Gastroesophageal sphincter (tissue), 4 donors: ENCODE results near the gene CDC42EP5. TPM values are rescaled to one million over a fixed set of nuclear protein-coding genes. Genes with fewer than 3 reads are reported as not detected.

Experiments
- ATAC-seq: fragments of 150-250 bp; one replicate; pipeline ENCODE4 v1.9.1; 2016; ENCODE audit warnings: mild to moderate bottlenecking, moderate library complexity
- H3K27ac ChIP-seq, 4 donors: fragments of 200-600 bp; sonication (generic) in 3 of 4; 1 replicate in 3 of 4; 2 replicates in 1 of 4; pipeline ENCODE4 v1.5.1; 2016 to 2019
- H3K27me3 ChIP-seq: fragments of 200-600 bp; sonication (generic); one replicate; pipeline ENCODE4 v1.5.1; 2019
- H3K36me3 ChIP-seq, 2 donors: fragments of 200-600 bp; sonication (generic); one replicate each; pipeline ENCODE4 v1.5.1; 2019; ENCODE audit warnings: control low read depth in 1 of 2
- H3K4me1 ChIP-seq, 3 donors: fragments of 200-600 bp; sonication (generic); 1 replicate in 2 of 3; 2 replicates in 1 of 3; pipeline ENCODE4 v1.5.1; 2016 to 2019; ENCODE audit warnings: control low read depth in 2 of 3
- H3K4me3 ChIP-seq, 2 donors: fragments of 200-600 bp; sonication (generic); one replicate each; pipeline ENCODE4 v1.5.1; 2019; ENCODE audit warnings: mild to moderate bottlenecking in 1 of 2, moderate library complexity in 1 of 2
- H3K9me3 ChIP-seq, 3 donors: fragments of 200-600 bp; sonication (generic); one replicate each; pipeline ENCODE4 v1.5.1; 2017 to 2019; ENCODE audit warnings: control low read depth in 2 of 3
- CTCF ChIP-seq, 4 experiments: fragments of 200-600 bp in 2 of 4; fragments of 450-650 bp in 2 of 4; sonication (generic) in 1 of 4; IDR thresholded peaks; one replicate each; pipeline ENCODE4 v1.5.1; 2017 to 2019; ENCODE audit warnings: antibody characterized with exemption in 4 of 4, mild to moderate bottlenecking in 2 of 4, moderate library complexity in 2 of 4
- EP300 ChIP-seq: sonication (generic); formaldehyde crosslinking; IDR thresholded peaks from one replicate; pipeline ENCODE4 v1.6.1; 2017; ENCODE audit warnings: antibody characterized with exemption, mild to moderate bottlenecking
- POLR2A ChIP-seq, 2 donors: fragments of 450-650 bp; IDR thresholded peaks; one replicate each; pipeline ENCODE4 v1.6.1; 2017; ENCODE audit warnings: antibody characterized with exemption in 2 of 2, mild to moderate bottlenecking in 2 of 2, moderate library complexity in 1 of 2
- POLR2AphosphoS5 ChIP-seq: sonication (generic); formaldehyde crosslinking; IDR thresholded peaks from one replicate; pipeline ENCODE4 v1.6.1; 2017; ENCODE audit warnings: antibody characterized with exemption
- WGBS, 2 donors: methylation state at CpG; one replicate each; pipeline ENCODE4 v1.1.5; 2018; ENCODE audit warnings: low coverage in 1 of 2; 5-methylcytosine and 5-hydroxymethylcytosine counted together
- small RNA-seq, 4 donors: library from RNA; depleted of rRNA; stranded (forward); fragments of <200 nt; gene quantifications; one replicate each; pipeline ENCODE3, GENCODE V24; 2016
- total RNA-seq, 4 donors: library from RNA; depleted of rRNA; stranded (reverse); fragments of >200 nt; gene quantifications; one replicate each; pipeline ENCODE4 v1.1.0, GENCODE V29; 2016

Gene CDC42EP5
- total RNA-seq, 4 donors from 2014 or later = 4.2 to 24.1 (median 12.8) TPM

GRCh38 chr19:54416695-54417491, 56.2 kb downstream of the CDC42EP5 start:
- no peak for TF ChIP-seq EP300
- no peak for TF ChIP-seq POLR2AphosphoS5
- no peak for TF ChIP-seq POLR2A (IDR thresholded peaks at IDR 0.05)
- no peak for TF ChIP-seq CTCF (IDR thresholded peaks at IDR 0.05)
- Histone ChIP-seq H3K4me1 (peaks cover 0 to 34% (median 0%) of the 10 kb centered on the region in 3 donors), H3K9me3 (no peaks in the 10 kb centered on the region), H3K36me3 (no peaks in the 10 kb centered on the region), H3K27ac (peak overlapping the region in 2 of 4 donors; percentile 35 to 67), H3K4me3 (peak overlapping the region in 1 of 2 donors; percentile 49), H3K27me3 (peaks cover 95% of the 10 kb centered on the region)
- no peak for ATAC-seq
- WGBS, 2 donors = 76 to 79% methylated on average over 6 to 9 of the region's 44 CpGs

- H3K9me3 ChIP-seq = no peaks in the 10 kb centered on the region
- TF ChIP-seq POLR2A (IDR thresholded peaks at IDR 0.05) (no peak), EP300 (no peak), POLR2AphosphoS5 (no peak), CTCF (IDR thresholded peaks at IDR 0.05) (no peak)
- no peak for ATAC-seq
- H3K4me1 ChIP-seq = peaks cover 0 to 32% (median 0%) of the 10 kb centered on the region in 3 donors
- WGBS, 2 donors = 0 to 10% methylated on average over 1 to 10 of the region's 28 CpGs
- no peaks in the 10 kb centered on the region for H3K36me3 ChIP-seq
- peak overlapping the region in 2 of 4 donors; percentile 35 to 67 for H3K27ac ChIP-seq
- peak overlapping the region in 1 of 2 donors; percentile 49 for H3K4me3 ChIP-seq
- H3K27me3 ChIP-seq = peaks cover 94% of the 10 kb centered on the region
Measured at GRCh38 chr19:54415901-54416673, 57.0 kb downstream of the CDC42EP5 start.

GRCh38 chr19:54415208-54415900, 57.7 kb downstream of the CDC42EP5 start, which contains the start of gene TTYH1:
TTYH1 (plus strand) TSS chr19:54415464; CDS start chr19:54415553, 89 bp downstream.
- no CpG with 5 or more reads among the region's 68 CpGs for WGBS, 2 donors
- ATAC-seq = no peak
- H3K27ac ChIP-seq = peak within 1 kb of the TSS in 2 of 4 donors; percentile 35 to 67
- peaks cover 94% of the 10 kb centered on the region for H3K27me3 ChIP-seq
- no peaks in the 10 kb centered on the region for H3K36me3 ChIP-seq
- H3K4me3 ChIP-seq = peak within 1 kb of the TSS in 1 of 2 donors; percentile 49
- peaks cover 0 to 25% (median 0%) of the 10 kb centered on the region in 3 donors for H3K4me1 ChIP-seq
- TF ChIP-seq CTCF (IDR thresholded peaks at IDR 0.05) (peak in 1 of 4 experiments; percentile 58), POLR2AphosphoS5 (no peak)
- no peaks in the 10 kb centered on the region for H3K9me3 ChIP-seq

Small RNAs within 50 kb of the gene (small RNA-seq; reads per million reads assigned to genes)
- gene AC245884.3 = 0 reads per million in 4 donors

Other genes with a start within 250 kb of the CDC42EP5 start
- gene LILRA6, start 230.5 kb downstream of the CDC42EP5 start, total RNA-seq = 1 to 10 TPM in 3 of 4 donors, under 1 TPM in 1; 0.31 to 4.2 (median 2.2) TPM
- gene LILRB5, start 216.0 kb downstream of the CDC42EP5 start, total RNA-seq = 10 to 100 TPM; 12.5 to 17.5 (median 15.1) TPM
- 1 to 10 TPM in 3 of 4 donors, under 1 TPM in 1; 0.93 to 5.0 (median 1.9) TPM for gene LILRB2, start 192.2 kb downstream of the CDC42EP5 start, total RNA-seq
- gene LILRA5, start 160.1 kb downstream of the CDC42EP5 start, total RNA-seq = 1 to 10 TPM in 3 of 4 donors, not detected in 1; 2.7 to 8.6 (median 2.8) TPM
- not detected for gene LILRA4, start 134.1 kb downstream of the CDC42EP5 start, total RNA-seq
- 10 to 100 TPM in 2 of 4 donors, 1 to 10 TPM in 2; 4.8 to 22.5 (median 8.3) TPM for gene LAIR1, start 108.4 kb downstream of the CDC42EP5 start, total RNA-seq
- gene TTYH1, start 57.8 kb downstream of the CDC42EP5 start, total RNA-seq = 10 to 100 TPM in 1 of 4 donors, 1 to 10 TPM in 3; 1.2 to 19.8 (median 5.5) TPM
- gene LENG8, start 24.1 kb downstream of the CDC42EP5 start, total RNA-seq = 100 to 1,000 TPM in 2 of 4 donors, 10 to 100 TPM in 2; 25.4 to 215 (median 80.9) TPM
- gene LENG9, start 9.5 kb downstream of the CDC42EP5 start, total RNA-seq = 1 to 10 TPM; 2.6 to 9.1 (median 4.5) TPM
- gene LAIR2, start 29.5 kb upstream of the CDC42EP5 start, total RNA-seq = not detected
- 1 to 10 TPM in 2 of 4 donors, under 1 TPM in 2; 0.47 to 2.4 (median 1.5) TPM for gene LILRA2, start 100.5 kb upstream of the CDC42EP5 start, total RNA-seq
- under 1 TPM in 2 of 4 donors, not detected in 2; 0.85 to 0.94 TPM for gene LILRA1, start 120.3 kb upstream of the CDC42EP5 start, total RNA-seq
- 1 to 10 TPM in 2 of 4 donors, under 1 TPM in 2; 0.79 to 3.4 (median 1.2) TPM for gene LILRB1, start 157.2 kb upstream of the CDC42EP5 start, total RNA-seq
- 10 to 100 TPM in 1 of 4 donors, 1 to 10 TPM in 2, under 1 TPM in 1; 0.77 to 14.3 (median 2.5) TPM for gene LILRB4, start 189.7 kb upstream of the CDC42EP5 start, total RNA-seq